ENCODE measurements around the gene P2RY8. TPM values are rescaled to one million over a fixed set of nuclear protein-coding genes. Genes with fewer than 3 reads are reported as not detected.

Gene P2RY8
- total RNA-seq, 1 experiment from 2014 or later: 0.37 TPM

- ChIA-PET CTCF (no interaction called here), POLR2A (no interaction called here)
- no peaks in the 10 kb centered on the region for H3K27me3 Mint-ChIP-seq (ENCODE audit: low read depth)
- peak; percentile 75 for DNase-seq (ENCODE audit: low spot score)
- H3K36me3 Mint-ChIP-seq: 0 out of 2 replicates have a peak, but pooled peaks cover 3% of the 10 kb centered on the region
- no peak overlapping the region for H3K27ac Mint-ChIP-seq
- peak; percentile 84 for ATAC-seq
- no peaks in the 10 kb centered on the region for H3K4me1 Mint-ChIP-seq
- TF ChIP-seq CTCF (IDR thresholded peaks at IDR 0.05): peak; percentile 88
- no peak for TF ChIP-seq HMGXB4 (CRISPR knock-in tag; IDR thresholded peaks at IDR 0.05)
- TF ChIP-seq ETV6 (CRISPR knock-in tag; IDR thresholded peaks at IDR 0.05): no peak
- no peak for TF ChIP-seq ZNF219 (CRISPR knock-in tag; IDR thresholded peaks at IDR 0.05; ENCODE audit: borderline replicate concordance)
- peaks cover 18% of the 10 kb centered on the region for H3K9me3 Mint-ChIP-seq
- no peak overlapping the region for H3K4me3 Mint-ChIP-seq
Observed at GRCh38 chrX:1581132-1581531, 44.1 kb upstream of the P2RY8 start.

DNA sequence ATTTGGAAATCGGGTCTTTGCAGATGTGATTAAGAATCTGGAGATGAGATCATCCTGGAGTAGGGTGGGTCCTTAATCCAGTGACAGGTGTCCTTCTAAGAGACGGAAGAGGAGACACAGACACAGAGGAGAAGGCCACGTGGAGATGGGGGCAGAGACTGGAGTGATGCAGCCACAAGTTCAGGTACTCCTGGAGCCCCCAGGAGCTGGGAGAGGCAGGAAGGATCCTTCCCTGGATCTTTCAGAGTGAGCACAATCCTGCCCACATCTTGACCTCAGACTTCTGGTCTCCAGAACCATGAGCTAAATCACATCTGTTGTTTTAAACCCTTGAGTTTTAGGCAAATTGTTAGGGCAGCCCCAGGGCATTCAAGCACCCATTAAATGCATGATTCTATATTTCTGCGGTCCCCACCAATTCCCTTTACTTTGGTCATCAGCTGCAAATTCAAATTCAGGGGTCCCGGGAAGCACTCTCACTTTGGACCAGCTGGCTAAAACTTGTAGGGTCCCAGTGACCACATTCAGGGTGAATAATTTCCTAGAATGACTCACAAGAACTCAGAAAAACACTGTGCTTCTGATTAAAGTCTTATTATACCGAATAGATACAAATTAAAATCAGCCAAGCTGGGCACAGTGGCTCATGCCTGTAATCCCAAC is 41.7 kb upstream of the P2RY8 start:
- Mint-ChIP-seq H3K4me1 (no peaks in the 10 kb centered on the region), H3K4me3 (no peak overlapping the region), H3K27ac (no peak overlapping the region), H3K9me3 (peaks cover 18% of the 10 kb centered on the region), H3K27me3 (ENCODE audit: low read depth) (no peaks in the 10 kb centered on the region), H3K36me3 (0 out of 2 replicates have a peak, but pooled peaks cover 3% of the 10 kb centered on the region)
- DNase-seq (ENCODE audit: low spot score) (no peak), ATAC-seq (no peak)
- ChIA-PET CTCF (no interaction called here), POLR2A (no interaction called here)
- no peak for TF ChIP-seq OVOL2 (CRISPR knock-in tag; IDR thresholded peaks at IDR 0.05; ENCODE audit: borderline replicate concordance)
- no peak for TF ChIP-seq STAT6 (CRISPR knock-in tag; conservative IDR thresholded peaks at IDR 0.05; ENCODE audit: low read depth)
- no peak for TF ChIP-seq ATF1 (CRISPR knock-in tag; IDR thresholded peaks at IDR 0.05)
- no peak for TF ChIP-seq TP53 (CRISPR knock-in tag; IDR thresholded peaks at IDR 0.05)
- no peak for TF ChIP-seq ESRRA (CRISPR knock-in tag; IDR thresholded peaks at IDR 0.05; ENCODE audit: borderline replicate concordance)
- TF ChIP-seq SMAD3 (CRISPR knock-in tag; IDR thresholded peaks at IDR 0.05; ENCODE audit: borderline replicate concordance): no peak
- no peak for TF ChIP-seq ELF4 (CRISPR knock-in tag; IDR thresholded peaks at IDR 0.05; ENCODE audit: low read depth)
- no peak for TF ChIP-seq TCF7 (CRISPR knock-in tag; IDR thresholded peaks at IDR 0.05; ENCODE audit: low read depth)
- TF ChIP-seq RORB (CRISPR knock-in tag; IDR thresholded peaks at IDR 0.05): no peak
- no peak for TF ChIP-seq NR3C1 (CRISPR knock-in tag; conservative IDR thresholded peaks at IDR 0.05; ENCODE audit: low read depth)
- TF ChIP-seq ZMAT4 (CRISPR knock-in tag; IDR thresholded peaks at IDR 0.05): no peak
- TF ChIP-seq MYBL2 (CRISPR knock-in tag; IDR thresholded peaks at IDR 0.05): no peak
- TF ChIP-seq NFYB (CRISPR knock-in tag; conservative IDR thresholded peaks at IDR 0.05; ENCODE audit: low read depth): no peak
- no peak for TF ChIP-seq NFE2L1 (CRISPR knock-in tag; IDR thresholded peaks at IDR 0.05)
